ENCODE results near the gene LYRM4. TPM values are rescaled to one million over a fixed set of nuclear protein-coding genes. Genes with fewer than 3 reads are reported as not detected.

Gene LYRM4
- total RNA-seq, 6 experiments from 2014 or later: 26.8 to 36.3 (median 30.2) TPM

- no peak for TF ChIP-seq CTCF (IDR thresholded peaks at IDR 0.05)
- no peaks in the 10 kb centered on the region for H3K9me3 Mint-ChIP-seq
- H3K4me1 Mint-ChIP-seq (ENCODE audit: low read depth): peaks cover 6% of the 10 kb centered on the region
- no peak overlapping the region for H3K4me3 Mint-ChIP-seq
- no peak overlapping the region for H3K27ac Mint-ChIP-seq
- no peaks in the 10 kb centered on the region; the same call in 1 of the 2 replicates for H3K27me3 Mint-ChIP-seq (ENCODE audit: insufficient read depth)
- DNase-seq: no peak
- H3K36me3 Mint-ChIP-seq (ENCODE audit: low read depth): peaks cover 12% of the 10 kb centered on the region
These were observed 5.7 kb upstream of the LYRM4 start for GRCh38 chr6:5266423-5266822.

DNA sequence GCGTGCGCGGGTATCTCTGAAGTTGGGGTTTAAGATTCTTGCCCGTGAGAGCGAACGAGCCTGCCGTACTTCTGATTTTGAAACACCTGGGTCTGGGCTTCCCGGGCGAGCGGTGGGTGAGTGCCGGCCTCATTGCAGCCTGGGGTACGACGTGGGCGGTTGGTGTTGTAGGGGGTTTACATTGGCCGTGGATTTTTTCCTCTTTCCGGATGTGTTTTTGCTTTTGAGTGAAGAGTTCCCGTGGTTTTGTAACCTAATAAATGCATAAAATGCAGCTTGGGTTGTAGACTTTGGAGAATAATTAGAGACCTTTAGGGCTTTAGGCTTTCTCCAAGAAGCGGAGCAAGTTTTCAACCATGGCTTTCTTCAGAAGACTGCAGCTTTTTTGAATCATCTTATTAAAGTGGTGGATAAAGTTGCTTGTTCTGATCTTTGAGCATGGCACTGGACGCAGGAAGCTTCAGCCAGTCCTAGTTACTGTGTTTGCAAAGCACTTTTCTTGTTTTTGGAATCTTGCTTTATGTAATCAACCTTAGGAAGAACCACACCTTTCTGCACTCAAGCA is 877 bp upstream of the LYRM4 start:
- Mint-ChIP-seq H3K27ac (peak overlapping the region; percentile 100), H3K4me3 (peak overlapping the region; percentile 94), H3K4me1 (ENCODE audit: low read depth) (peaks cover 19% of the 10 kb centered on the region), H3K36me3 (ENCODE audit: low read depth) (peaks cover 4% of the 10 kb centered on the region; the same call in 1 of the 2 replicates), H3K9me3 (no peaks in the 10 kb centered on the region), H3K27me3 (ENCODE audit: insufficient read depth) (no peaks in the 10 kb centered on the region; the same call in 1 of the 2 replicates)
- DNase-seq: no peak
- TF ChIP-seq CTCF (IDR thresholded peaks at IDR 0.05): no peak

DNA sequence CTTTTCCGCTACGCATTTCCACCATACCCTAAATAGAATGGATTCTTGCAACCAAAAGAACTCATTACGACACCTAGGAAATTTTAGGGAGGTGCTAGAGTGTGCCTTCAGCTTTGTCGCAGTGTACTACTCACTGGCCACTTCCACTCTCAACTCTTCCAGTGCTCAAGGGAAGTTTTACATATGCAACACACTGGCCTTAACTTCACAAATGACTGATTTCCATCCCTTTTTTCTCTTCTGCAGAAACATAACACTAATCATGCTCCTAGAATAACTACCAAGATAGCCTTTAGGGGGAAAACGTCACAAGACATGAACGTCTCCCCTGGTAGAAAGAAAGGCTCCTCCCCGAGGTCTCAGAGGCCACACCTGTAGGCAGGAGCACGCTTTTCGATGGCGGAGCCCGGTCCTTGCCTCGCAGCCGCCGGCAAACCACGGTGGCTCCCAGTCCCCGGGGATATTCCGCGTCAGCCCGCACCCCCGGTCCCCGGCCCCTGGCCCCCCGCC is 584 bp downstream of the LYRM4 start:
- peak overlapping the region; percentile 100 for H3K27ac Mint-ChIP-seq
- peak; percentile 51 for DNase-seq
- H3K4me3 Mint-ChIP-seq: peak overlapping the region; percentile 94

DNA sequence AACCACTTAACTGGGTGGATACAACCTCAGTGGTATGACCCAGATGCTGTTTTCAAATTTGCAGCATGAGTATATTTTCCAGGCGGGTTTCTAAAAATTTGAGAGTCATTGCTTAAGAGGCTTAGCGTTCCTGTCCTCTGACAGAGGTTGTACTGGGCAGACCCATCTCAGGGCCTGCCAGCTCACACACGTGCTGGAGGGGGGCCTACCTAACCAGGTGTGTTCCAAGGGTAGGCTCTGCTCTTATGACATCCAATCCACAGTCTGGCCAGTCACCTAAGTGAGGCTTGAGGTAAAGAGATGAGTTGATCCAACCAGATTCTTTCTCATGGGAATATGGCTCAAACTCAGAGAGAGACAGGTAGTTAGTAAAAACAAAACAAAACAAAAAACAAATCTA is 1.3 kb downstream of the LYRM4 start:
- H3K27ac Mint-ChIP-seq: peak overlapping the region; percentile 100

More for the DNA sequence above, 584 bp downstream of the LYRM4 start:
- no peaks in the 10 kb centered on the region for H3K27me3 Mint-ChIP-seq (ENCODE audit: insufficient read depth)
- TF ChIP-seq CTCF (IDR thresholded peaks at IDR 0.05): no peak
- H3K4me1 Mint-ChIP-seq (ENCODE audit: low read depth): peaks cover 19% of the 10 kb centered on the region
- H3K36me3 Mint-ChIP-seq (ENCODE audit: low read depth): peaks cover 4% of the 10 kb centered on the region; the same call in 1 of the 2 replicates
- H3K9me3 Mint-ChIP-seq: no peaks in the 10 kb centered on the region

DNA sequence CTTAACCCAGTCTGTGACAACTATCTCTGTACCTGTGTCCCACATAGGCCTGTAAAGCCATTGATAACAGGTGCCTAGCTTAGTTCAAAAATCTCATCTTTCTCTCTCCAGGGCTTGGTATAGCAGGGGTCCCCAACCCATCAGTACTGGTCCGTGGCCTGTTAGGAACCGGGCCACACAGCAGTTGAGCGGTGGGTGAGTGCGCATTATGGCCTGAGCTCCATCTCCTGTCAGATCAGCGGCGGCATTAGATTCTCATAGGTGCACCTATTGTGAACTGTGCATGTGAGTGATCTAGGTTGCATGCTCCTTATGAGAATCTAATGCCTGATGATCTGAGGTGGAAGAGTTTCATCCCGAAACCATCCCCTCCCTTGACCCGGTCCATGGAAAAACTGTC is 3.4 kb downstream of the LYRM4 start:
- Mint-ChIP-seq H3K27me3 (ENCODE audit: insufficient read depth) (no peaks in the 10 kb centered on the region), H3K27ac (no peak overlapping the region), H3K4me3 (no peak overlapping the region), H3K36me3 (ENCODE audit: low read depth) (peaks cover 16% of the 10 kb centered on the region; the same call in 1 of the 2 replicates), H3K4me1 (ENCODE audit: low read depth) (peaks cover 14% of the 10 kb centered on the region), H3K9me3 (no peaks in the 10 kb centered on the region)
- no peak for DNase-seq
- no peak for TF ChIP-seq CTCF (IDR thresholded peaks at IDR 0.05)

More for the DNA sequence above, 1.3 kb downstream of the LYRM4 start:
- Mint-ChIP-seq H3K4me1 (ENCODE audit: low read depth) (peaks cover 19% of the 10 kb centered on the region), H3K27me3 (ENCODE audit: insufficient read depth) (no peaks in the 10 kb centered on the region), H3K9me3 (no peaks in the 10 kb centered on the region), H3K36me3 (ENCODE audit: low read depth) (peaks cover 11% of the 10 kb centered on the region; the same call in 1 of the 2 replicates), H3K4me3 (peak overlapping the region; percentile 94)
- no peak for TF ChIP-seq CTCF (IDR thresholded peaks at IDR 0.05)
- no peak for DNase-seq
